Colonic mucosa (tissue), 4 donors: ENCODE measurements around the gene CALML3. TPM values are rescaled to one million over a fixed set of nuclear protein-coding genes. Genes with fewer than 3 reads are reported as not detected.

Experiments
- DNase-seq: peaks from one replicate; pipeline ENCODE4 v3.0.0-alpha.2; 2020
- H3K27ac ChIP-seq: fragments of 200-600 bp; one replicate; pipeline ENCODE4 v1.8.0; 2021
- H3K27me3 ChIP-seq: fragments of 200-600 bp; one replicate; pipeline ENCODE4 v1.8.0; 2021
- H3K36me3 ChIP-seq: fragments of 200-600 bp; one replicate; pipeline ENCODE4 v1.8.0; 2021
- H3K4me1 ChIP-seq: fragments of 200-600 bp; one replicate; pipeline ENCODE4 v1.8.0; 2021; ENCODE audit warnings: mild to moderate bottlenecking
- H3K4me3 ChIP-seq: fragments of 200-600 bp; one replicate; pipeline ENCODE4 v1.8.0; 2021
- H3K9ac ChIP-seq, 2 donors: one replicate each; pipeline ENCODE4 v1.7.0; 2013; ENCODE audit warnings: control low read depth in 2 of 2, low read depth in 2 of 2, low read length in 2 of 2
- H3K9me3 ChIP-seq: fragments of 200-600 bp; one replicate; pipeline ENCODE4 v1.8.0; 2021
- intact Hi-C: fragments of 100-400 bp; cut with DNase I; formaldehyde crosslinking; loops from one replicate; pipeline ENCODE4 v1.14.1; 2022
- total RNA-seq, 2 donors: library from RNA; stranded (reverse); fragmentation: NEBNext Ultra II Directional in 1 of 2; extraction: Animal tissue kit (Norgen Biotek cat#: 25700) in 1 of 2; gene quantifications; one replicate each; pipeline ENCODE4 v1.2.1, GENCODE V29; 2021
- TF ChIP-seq, protein P1 (sequence below): fragments of 200-600 bp; IDR thresholded peaks from one replicate; pipeline ENCODE4 v1.8.0; 2022; ENCODE audit warnings: antibody characterized with exemption, mild to moderate bottlenecking
- donor health status: healthy.
- donor health status: DM: no; HTN: no; CAD: no.
- donor health status: DM: no; HTN: no; CAD: no.

CALML3 gene
- total RNA-seq, 2 donors from 2014 or later = 0.11 to 0.40 TPM

DNA sequence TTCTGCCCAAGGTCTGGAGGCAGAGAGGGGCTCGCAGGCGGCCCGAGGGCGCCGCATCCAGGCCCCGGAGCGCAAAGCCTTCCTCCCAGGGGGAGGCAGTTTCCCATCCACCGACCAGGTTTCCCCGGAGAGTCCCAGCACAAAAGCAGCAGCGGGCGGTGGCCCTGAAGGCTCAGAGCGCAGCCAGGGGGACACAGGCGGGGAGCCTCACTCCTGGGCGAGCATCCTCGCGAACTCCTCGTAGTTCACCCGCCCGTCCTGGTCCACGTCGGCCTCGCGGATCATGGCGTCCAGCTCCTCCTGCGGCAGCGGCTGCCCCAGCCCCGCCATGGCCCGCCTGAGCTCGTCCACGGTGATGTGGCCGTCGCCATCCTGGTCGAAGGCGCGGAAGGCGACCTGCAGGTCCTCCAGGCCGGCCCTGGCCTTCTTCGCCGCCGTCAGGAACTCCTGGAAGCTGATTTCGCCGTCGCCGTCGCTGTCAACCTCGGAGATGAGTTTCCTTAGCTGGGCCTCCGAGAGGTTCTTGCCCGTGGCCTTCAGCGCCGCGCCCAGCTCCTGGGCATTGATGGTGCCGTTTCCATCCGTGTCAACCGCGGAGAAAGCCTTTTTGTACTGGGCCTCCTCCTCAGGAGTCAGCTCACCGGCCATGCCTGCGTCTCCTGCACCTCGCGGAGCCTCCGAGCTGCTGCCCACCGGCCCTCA is 25.8 kb upstream of the CALML3 start:
- no peaks in the 10 kb centered on the region for H3K9me3 ChIP-seq
- no peak overlapping the region for H3K4me3 ChIP-seq
- intact Hi-C loops = no loop called here
- H3K36me3 ChIP-seq = no peaks in the 10 kb centered on the region
- H3K27me3 ChIP-seq = no peaks in the 10 kb centered on the region
- H3K9ac ChIP-seq = no peak overlapping the region
- H3K27ac ChIP-seq = no peak overlapping the region
- H3K4me1 ChIP-seq = no peaks in the 10 kb centered on the region
- DNase-seq = no peak
- TF ChIP-seq, protein P1, sequence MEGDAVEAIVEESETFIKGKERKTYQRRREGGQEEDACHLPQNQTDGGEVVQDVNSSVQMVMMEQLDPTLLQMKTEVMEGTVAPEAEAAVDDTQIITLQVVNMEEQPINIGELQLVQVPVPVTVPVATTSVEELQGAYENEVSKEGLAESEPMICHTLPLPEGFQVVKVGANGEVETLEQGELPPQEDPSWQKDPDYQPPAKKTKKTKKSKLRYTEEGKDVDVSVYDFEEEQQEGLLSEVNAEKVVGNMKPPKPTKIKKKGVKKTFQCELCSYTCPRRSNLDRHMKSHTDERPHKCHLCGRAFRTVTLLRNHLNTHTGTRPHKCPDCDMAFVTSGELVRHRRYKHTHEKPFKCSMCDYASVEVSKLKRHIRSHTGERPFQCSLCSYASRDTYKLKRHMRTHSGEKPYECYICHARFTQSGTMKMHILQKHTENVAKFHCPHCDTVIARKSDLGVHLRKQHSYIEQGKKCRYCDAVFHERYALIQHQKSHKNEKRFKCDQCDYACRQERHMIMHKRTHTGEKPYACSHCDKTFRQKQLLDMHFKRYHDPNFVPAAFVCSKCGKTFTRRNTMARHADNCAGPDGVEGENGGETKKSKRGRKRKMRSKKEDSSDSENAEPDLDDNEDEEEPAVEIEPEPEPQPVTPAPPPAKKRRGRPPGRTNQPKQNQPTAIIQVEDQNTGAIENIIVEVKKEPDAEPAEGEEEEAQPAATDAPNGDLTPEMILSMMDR = no peak

DNA sequence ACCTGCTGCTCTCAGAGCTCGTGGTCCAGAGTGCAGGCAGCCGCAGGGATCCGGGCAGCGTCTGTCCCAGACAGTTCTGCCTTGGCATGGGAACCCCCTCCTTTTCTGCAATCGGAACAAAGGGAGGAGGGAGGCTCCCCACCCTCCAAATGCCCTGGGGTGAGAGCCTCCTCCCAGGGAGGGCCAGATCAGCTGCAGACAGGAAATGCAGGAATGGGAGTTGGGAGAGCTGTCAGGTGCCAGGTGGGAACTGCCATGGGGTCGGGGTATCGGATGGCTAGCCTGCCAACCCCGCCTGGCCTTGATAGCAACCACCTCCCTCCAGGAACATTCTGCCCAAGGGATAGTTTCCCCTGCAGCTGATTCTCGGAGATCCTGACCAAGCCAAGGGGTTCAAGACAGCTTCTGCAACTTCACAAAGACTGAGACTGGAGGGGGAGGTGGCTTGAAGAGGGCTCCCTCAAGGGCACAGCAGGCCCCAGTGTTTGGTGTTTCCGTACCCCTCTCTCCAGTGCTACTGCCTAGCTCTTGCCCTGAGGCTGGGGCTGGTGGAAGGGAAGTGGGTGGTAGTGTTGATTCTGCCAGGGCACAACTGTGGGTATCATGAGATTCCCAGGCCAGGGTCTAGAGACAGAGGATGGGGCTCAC is 25.1 kb upstream of the CALML3 start, which contains the start of gene CALML5:
Gene CALML5 (minus strand): TSS at position 78 of the 648 bp plus-strand sequence. CDS start 132 bp downstream, outside the sequence.
- Histone ChIP-seq H3K27me3 (no peaks in the 10 kb centered on the region), H3K27ac (no peak within 1 kb of the TSS), H3K4me1 (no peaks in the 10 kb centered on the region), H3K4me3 (no peak within 1 kb of the TSS), H3K9ac (no peak within 1 kb of the TSS), H3K9me3 (no peaks in the 10 kb centered on the region), H3K36me3 (no peaks in the 10 kb centered on the region)
- no peak for DNase-seq
- intact Hi-C loops = no loop called here
- TF ChIP-seq, protein P1 = no peak

- intact Hi-C loops = no loop called here
- Histone ChIP-seq H3K9ac (no peak overlapping the region), H3K9me3 (no peaks in the 10 kb centered on the region), H3K27me3 (no peaks in the 10 kb centered on the region), H3K36me3 (no peaks in the 10 kb centered on the region), H3K4me3 (no peak overlapping the region), H3K4me1 (no peaks in the 10 kb centered on the region), H3K27ac (no peak overlapping the region)
- TF ChIP-seq, protein P1 = no peak
- no peak for DNase-seq
Measured at GRCh38 chr10:5500162-5500670, 24.5 kb upstream of the CALML3 start.

DNA sequence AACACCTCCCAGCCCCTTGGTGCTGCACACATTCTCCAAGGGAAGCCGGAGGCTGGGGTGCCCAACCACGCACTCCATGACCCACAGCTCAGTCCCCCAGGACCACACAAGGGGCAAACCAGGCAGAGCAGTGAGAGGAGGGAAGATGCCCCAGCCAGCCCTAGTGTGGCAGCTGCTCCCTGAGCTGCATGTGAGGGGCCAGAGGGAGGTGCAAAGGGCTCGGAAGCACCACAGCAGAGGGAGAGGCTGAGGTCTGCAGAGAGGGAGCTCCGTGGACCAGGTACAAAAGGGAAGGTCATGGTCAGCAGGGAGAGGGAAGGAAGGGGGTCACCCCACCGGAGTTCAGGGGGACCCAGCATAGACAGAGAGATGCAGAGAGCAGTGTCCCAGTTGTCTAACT is 23.9 kb upstream of the CALML3 start:
- H3K9ac ChIP-seq = no peak overlapping the region
- no peaks in the 10 kb centered on the region for H3K36me3 ChIP-seq
- TF ChIP-seq, protein P1 = no peak
- intact Hi-C loops = no loop called here
- no peaks in the 10 kb centered on the region for H3K4me1 ChIP-seq
- no peak for DNase-seq
- H3K9me3 ChIP-seq = no peaks in the 10 kb centered on the region
- no peaks in the 10 kb centered on the region for H3K27me3 ChIP-seq
- no peak overlapping the region for H3K27ac ChIP-seq
- H3K4me3 ChIP-seq = no peak overlapping the region

DNA sequence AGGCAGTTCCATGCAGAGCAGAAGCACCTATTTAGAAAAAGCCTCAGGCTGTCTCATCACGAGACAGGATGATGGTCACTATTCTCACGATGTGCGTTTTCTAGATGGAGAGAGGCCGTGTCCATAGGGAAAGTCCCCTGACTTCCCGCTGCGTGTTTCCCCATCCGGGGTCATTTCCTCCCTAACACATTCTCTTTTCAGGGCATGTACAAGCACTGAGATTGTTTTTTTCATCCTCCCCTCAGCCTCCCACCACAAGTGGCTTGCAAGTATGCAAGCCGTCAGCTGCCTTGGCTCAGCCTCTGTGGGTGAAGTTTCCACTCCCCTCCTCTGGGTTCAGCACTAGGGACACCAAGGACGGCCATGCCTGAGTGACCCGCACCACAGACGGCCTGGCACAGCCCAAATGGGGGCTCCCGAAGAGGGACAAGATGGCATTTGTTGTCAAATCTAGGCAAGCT is 22.7 kb upstream of the CALML3 start:
- no peak for DNase-seq

More for the DNA sequence above, 22.7 kb upstream of the CALML3 start:
- Histone ChIP-seq H3K9ac (peak overlapping the region in 1 of 2 donors; percentile 78), H3K4me3 (no peak overlapping the region), H3K9me3 (no peaks in the 10 kb centered on the region), H3K36me3 (no peaks in the 10 kb centered on the region), H3K27ac (no peak overlapping the region), H3K4me1 (no peaks in the 10 kb centered on the region), H3K27me3 (no peaks in the 10 kb centered on the region)
- TF ChIP-seq, protein P1 = no peak
- intact Hi-C loops = no loop called here
